Right ventricle myocardium inferior (tissue), 1 donor: Measurements from ENCODE around the gene EVL. TPM values are rescaled to one million over a fixed set of nuclear protein-coding genes. Genes with fewer than 3 reads are reported as not detected.
"Not testable (repeated sequence)": the region's sequence is repeated elsewhere in the genome, so short reads cannot be mapped to it uniquely, and the experiment has no call there.

Source experiments
- ATAC-seq: fragments of 200-7000 bp; cut with Tn5 transposase; one replicate; pipeline ENCODE4 v1.9.1; 2020; ENCODE audit warnings: mild to moderate bottlenecking, moderate library complexity
- DNase-seq: peaks from one replicate; pipeline ENCODE4 v3.0.0; 2021; ENCODE audit errors: missing footprints
- intact Hi-C: fragments of 100-400 bp; cut with DNase I; formaldehyde crosslinking; loops from one replicate; pipeline ENCODE4 v1.11.0; 2022
- total RNA-seq: library from RNA; stranded (reverse); fragmentation: NEBNext Ultra II Directional; extraction: Animal tissue kit (Norgen Biotek cat#: 25700); gene quantifications from one replicate; pipeline ENCODE4 v1.2.1, GENCODE V29; 2021
- donor health status: DM: no; HTN: yes; CAD: no; lungs with severe emphysema.

Gene EVL
- total RNA-seq, 1 donor from 2014 or later = 41.8 TPM

- ATAC-seq = no peak
- DNase-seq = no peak
- intact Hi-C loops = loop anchor here (10.0 kb wide), 1 partner anchor 226 kb away; the partner anchor contains the start of gene WDR25
Observed at GRCh38 chr14:100148837-100149731, 83.9 kb downstream of the EVL start.

- DNase-seq (peak; percentile 46), ATAC-seq (no peak)
- intact Hi-C loops = loop anchor here (10.0 kb wide), 1 partner anchor 225 kb away; the partner anchor contains the start of gene WDR25
Observed at GRCh38 chr14:100149851-100150611, 84.8 kb downstream of the EVL start.

GRCh38 chr14:100150932-100151587, 85.8 kb downstream of the EVL start:
- ATAC-seq (no peak), DNase-seq (peak; percentile 50)
- intact Hi-C loops = no loop called here

- intact Hi-C loops = no loop called here
Observed at GRCh38 chr14:100152091-100152490, 86.9 kb downstream of the EVL start.

GRCh38 chr14:100153560-100153959, 88.3 kb downstream of the EVL start:
- no peak for ATAC-seq
- DNase-seq = peak; percentile 42
- intact Hi-C loops = no loop called here

More at GRCh38 chr14:100152091-100152490, 86.9 kb downstream of the EVL start:
- ATAC-seq (no peak), DNase-seq (no peak)

GRCh38 chr14:100155049-100155621, 89.9 kb downstream of the EVL start:
- DNase-seq (peak; percentile 62), ATAC-seq (no peak)
- intact Hi-C loops = no loop called here

GRCh38 chr14:100155756-100156616, 90.8 kb downstream of the EVL start:
- DNase-seq (peak; percentile 50), ATAC-seq (no peak)
- intact Hi-C loops = no loop called here

GRCh38 chr14:100156776-100157175, 91.6 kb downstream of the EVL start:
- intact Hi-C loops = no loop called here
- ATAC-seq (no peak), DNase-seq (no peak)

- DNase-seq, intact Hi-C loops, ATAC-seq: not testable (repeated sequence)
Observed at GRCh38 chr14:100157548-100158232, 92.5 kb downstream of the EVL start.

- intact Hi-C loops = no loop called here
- ATAC-seq = no peak
- peak; percentile 43 for DNase-seq
Observed at GRCh38 chr14:100158566-100159093, 93.4 kb downstream of the EVL start.

GRCh38 chr14:100159094-100159864, 94.1 kb downstream of the EVL start, which contains the start of gene DEGS2:
Gene DEGS2 (minus strand): TSS chr14:100159645. CDS start chr14:100159587, 58 bp downstream.
- ATAC-seq = no peak
- DNase-seq = peak; percentile 71
- intact Hi-C loops = no loop called here

GRCh38 chr14:100159865-100160533, 94.8 kb downstream of the EVL start:
- DNase-seq (peak; percentile 56), ATAC-seq (no peak)
- intact Hi-C loops = no loop called here

- DNase-seq (no peak), ATAC-seq (no peak)
- intact Hi-C loops = no loop called here
Observed at GRCh38 chr14:100160534-100160916, 95.3 kb downstream of the EVL start.

- ATAC-seq (peak; percentile 30), DNase-seq (peak; percentile 61)
- intact Hi-C loops = no loop called here
Observed at GRCh38 chr14:100165376-100165775, 100.2 kb downstream of the EVL start.

- intact Hi-C loops = no loop called here
- no peak for ATAC-seq
- peak; percentile 23 for DNase-seq
Observed at GRCh38 chr14:100165831-100166440, 100.7 kb downstream of the EVL start.
